Lung (tissue), 12 donors: ENCODE measurements around the gene B3GLCT. TPM values are rescaled to one million over a fixed set of nuclear protein-coding genes. Genes with fewer than 3 reads are reported as not detected.

Source experiments
- ATAC-seq: fragments of 200-7000 bp; cut with Tn5 transposase; one replicate; pipeline ENCODE4 v1.9.1; 2020; ENCODE audit warnings: moderate number of reproducible peaks; ENCODE audit not compliant: insufficient read depth, low FRiP score
- DNase-seq, 3 donors: peaks; one replicate each; pipeline ENCODE4 v3.0.0-alpha.2; 2013 to 2017
- H3K27ac ChIP-seq, 2 donors: one replicate each; pipeline ENCODE4 v1.5.1; 2013; ENCODE audit warnings: mild to moderate bottlenecking in 2 of 2, moderate library complexity in 2 of 2, control low read depth in 1 of 2, inconsistent platforms in 1 of 2, low read depth in 1 of 2, low read length in 1 of 2
- H3K27me3 ChIP-seq, 3 donors: one replicate each; pipeline ENCODE4 v1.5.1; 2013; ENCODE audit warnings: low read length in 2 of 3; ENCODE audit not compliant: control insufficient read depth in 3 of 3, insufficient read depth in 3 of 3
- H3K36me3 ChIP-seq, 4 donors: one replicate each; pipeline ENCODE4 v1.5.1; 2013; ENCODE audit warnings: low read length in 4 of 4, mild to moderate bottlenecking in 1 of 4, moderate library complexity in 1 of 4; ENCODE audit not compliant: control insufficient read depth in 4 of 4, insufficient read depth in 4 of 4
- H3K4me1 ChIP-seq, 5 donors: one replicate each; pipeline ENCODE4 v1.5.1; 2013; ENCODE audit warnings: low read length in 5 of 5, mild to moderate bottlenecking in 2 of 5, moderate library complexity in 1 of 5; ENCODE audit not compliant: control insufficient read depth in 5 of 5, insufficient read depth in 5 of 5
- H3K4me3 ChIP-seq: one replicate; pipeline ENCODE4 v1.5.1; 2013; ENCODE audit warnings: mild to moderate bottlenecking, control low read depth, moderate library complexity
- H3K9ac ChIP-seq, 2 donors: one replicate each; pipeline ENCODE4 v1.5.1; 2013; ENCODE audit warnings: low read length in 2 of 2, control low read depth in 1 of 2; ENCODE audit not compliant: insufficient read depth in 1 of 2
- H3K9me3 ChIP-seq, 4 donors: one replicate each; pipeline ENCODE4 v1.5.1; 2013; ENCODE audit warnings: low read length in 3 of 4, mild to moderate bottlenecking in 1 of 4, moderate library complexity in 1 of 4; ENCODE audit not compliant: control insufficient read depth in 4 of 4, insufficient read depth in 3 of 4
- WGBS, 2 donors: extraction: QIAGEN DNeasy Blood & Tissue Kit; methylation state at CpG; one replicate each; pipeline ENCODE4 v1.1.7; 2013; 5-methylcytosine and 5-hydroxymethylcytosine counted together
- polyA plus RNA-seq, 2 donors: library from polyadenylated mRNA; stranded (reverse); fragments of 200-250 nt; gene quantifications; one replicate each; pipeline ENCODE4 v1.2.1, GENCODE V29; 2013
- total RNA-seq, 2 donors: library from RNA; depleted of rRNA in 1 of 2; stranded (reverse); fragments of >200 nt in 1 of 2; gene quantifications; one replicate each; pipeline ENCODE4 v1.2.1, GENCODE V29; 2014 to 2021
- TF ChIP-seq, protein P1 (sequence below): IDR thresholded peaks from 2 replicates; pipeline ENCODE4 v1.5.1; 2012; ENCODE audit warnings: mild to moderate bottlenecking; ENCODE audit errors: control extremely low read depth, extremely low read depth
- donor health status: control.
- donor health status: control.
- donor health status: Bipolar disorder and iron deficiency.
- donor health status: healthy.
- donor health status: DM: yes; HTN: yes; CAD: no.

B3GLCT gene
- total and polyA plus RNA-seq, 4 donors: 2.4 to 13.7 (median 3.1) TPM

DNA sequence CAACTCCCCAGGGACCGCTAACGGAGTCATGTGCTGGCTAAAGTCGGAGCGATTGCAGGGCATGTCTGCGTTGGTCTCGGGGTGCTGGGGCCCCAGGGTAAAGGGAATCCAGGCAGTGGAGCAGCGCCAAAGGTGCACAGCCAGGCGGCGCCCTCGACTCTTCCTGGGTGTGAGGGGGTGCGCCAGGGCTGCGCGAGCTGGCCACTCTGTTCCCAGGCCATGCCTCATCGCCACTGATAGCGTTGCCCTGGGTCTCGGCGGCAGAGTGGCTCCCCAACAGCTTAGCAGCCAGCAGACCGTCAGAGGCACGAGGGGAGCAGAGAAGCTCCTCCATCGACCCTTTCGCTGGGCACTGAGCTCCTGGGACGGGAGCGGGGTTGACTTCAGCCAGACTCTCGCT, 152.7 kb downstream of the B3GLCT start:
- no peak overlapping the region for H3K4me3 ChIP-seq
- peaks cover 3 to 19% (median 6%) of the 10 kb centered on the region in 3 donors for H3K27me3 ChIP-seq
- H3K9ac ChIP-seq: no peak overlapping the region
- no peaks in the 10 kb centered on the region for H3K4me1 ChIP-seq
- peaks cover 0 to 19% (median 0%) of the 10 kb centered on the region in 4 donors for H3K9me3 ChIP-seq
- DNase-seq (no peak), ATAC-seq (no peak)
- WGBS, 2 donors: 24 to 40% methylated on average over 24 of the region's 24 CpGs
- no peak overlapping the region for H3K27ac ChIP-seq
- H3K36me3 ChIP-seq: no peaks in the 10 kb centered on the region
- TF ChIP-seq, protein P1, sequence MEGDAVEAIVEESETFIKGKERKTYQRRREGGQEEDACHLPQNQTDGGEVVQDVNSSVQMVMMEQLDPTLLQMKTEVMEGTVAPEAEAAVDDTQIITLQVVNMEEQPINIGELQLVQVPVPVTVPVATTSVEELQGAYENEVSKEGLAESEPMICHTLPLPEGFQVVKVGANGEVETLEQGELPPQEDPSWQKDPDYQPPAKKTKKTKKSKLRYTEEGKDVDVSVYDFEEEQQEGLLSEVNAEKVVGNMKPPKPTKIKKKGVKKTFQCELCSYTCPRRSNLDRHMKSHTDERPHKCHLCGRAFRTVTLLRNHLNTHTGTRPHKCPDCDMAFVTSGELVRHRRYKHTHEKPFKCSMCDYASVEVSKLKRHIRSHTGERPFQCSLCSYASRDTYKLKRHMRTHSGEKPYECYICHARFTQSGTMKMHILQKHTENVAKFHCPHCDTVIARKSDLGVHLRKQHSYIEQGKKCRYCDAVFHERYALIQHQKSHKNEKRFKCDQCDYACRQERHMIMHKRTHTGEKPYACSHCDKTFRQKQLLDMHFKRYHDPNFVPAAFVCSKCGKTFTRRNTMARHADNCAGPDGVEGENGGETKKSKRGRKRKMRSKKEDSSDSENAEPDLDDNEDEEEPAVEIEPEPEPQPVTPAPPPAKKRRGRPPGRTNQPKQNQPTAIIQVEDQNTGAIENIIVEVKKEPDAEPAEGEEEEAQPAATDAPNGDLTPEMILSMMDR: no peak

GRCh38 chr13:31355001-31355400, 155.2 kb downstream of the B3GLCT start:
- Histone ChIP-seq H3K9ac (no peak overlapping the region), H3K4me1 (no peaks in the 10 kb centered on the region), H3K27ac (no peak overlapping the region), H3K4me3 (no peak overlapping the region), H3K36me3 (no peaks in the 10 kb centered on the region), H3K27me3 (peaks cover under 1 to 19% (median 3%) of the 10 kb centered on the region in 3 donors), H3K9me3 (peaks cover 0 to 19% (median 0%) of the 10 kb centered on the region in 4 donors)
- no peak for DNase-seq
- ATAC-seq: no peak
- TF ChIP-seq, protein P1: no peak
- WGBS, 2 donors: 95 to 100% methylated on average over 1 of the region's 1 CpG

DNA sequence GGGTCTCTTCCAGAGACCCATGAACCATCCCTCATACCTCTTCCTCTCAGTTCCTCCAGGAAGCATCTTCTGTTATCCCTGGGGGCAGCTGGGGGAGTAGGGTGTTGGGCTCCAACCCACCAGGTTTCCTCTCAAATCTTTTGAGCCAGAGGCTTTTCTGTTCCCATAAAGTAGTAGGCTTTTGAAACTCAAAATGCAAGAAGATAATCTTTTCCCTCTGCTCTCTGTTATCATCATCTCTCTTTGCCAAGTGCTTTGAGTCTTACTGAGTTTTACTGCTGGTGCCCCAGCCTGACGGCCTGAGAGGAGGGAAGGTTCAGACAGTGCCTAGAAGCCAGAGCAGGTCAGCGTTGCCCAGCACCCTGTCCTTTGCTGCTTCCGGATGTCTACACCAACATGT, 157.2 kb downstream of the B3GLCT start:
- TF ChIP-seq, protein P1: no peak
- WGBS, 2 donors: 78 to 87% methylated on average over 3 of the region's 3 CpGs
- Histone ChIP-seq H3K9me3 (peaks cover 0 to 19% (median 0%) of the 10 kb centered on the region in 4 donors), H3K4me1 (no peaks in the 10 kb centered on the region), H3K36me3 (no peaks in the 10 kb centered on the region), H3K27me3 (peaks cover 0 to 8% (median under 1%) of the 10 kb centered on the region in 3 donors), H3K4me3 (no peak overlapping the region), H3K27ac (no peak overlapping the region), H3K9ac (no peak overlapping the region)
- no peak for DNase-seq
- no peak for ATAC-seq

DNA sequence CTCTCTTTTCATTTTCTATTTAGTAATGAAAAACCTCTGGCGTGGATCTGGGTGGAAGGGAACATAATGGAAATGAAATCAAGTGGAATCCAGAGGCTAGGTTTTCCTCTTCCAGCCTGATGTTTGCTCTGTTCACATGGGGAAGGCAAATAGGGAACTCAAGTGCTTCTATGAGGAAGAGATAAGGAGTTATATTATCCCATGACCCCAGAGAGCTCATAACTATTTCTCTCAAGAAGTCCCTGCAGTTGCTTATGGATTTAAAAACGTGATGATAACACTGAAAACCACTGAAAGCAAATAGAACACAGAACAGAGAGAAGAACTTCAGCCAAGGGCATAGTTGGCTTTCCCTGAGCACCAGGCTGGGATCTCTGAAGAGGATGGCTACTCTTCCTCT, 157.8 kb downstream of the B3GLCT start:
- Histone ChIP-seq H3K9ac (no peak overlapping the region), H3K27me3 (peaks cover 0 to 4% (median 0%) of the 10 kb centered on the region in 3 donors), H3K36me3 (no peaks in the 10 kb centered on the region), H3K9me3 (peaks cover 0 to 16% (median 0%) of the 10 kb centered on the region in 4 donors), H3K4me3 (no peak overlapping the region), H3K4me1 (no peaks in the 10 kb centered on the region), H3K27ac (no peak overlapping the region)
- ATAC-seq (no peak), DNase-seq (no peak)
- 36 to 39% methylated on average over 2 of the region's 2 CpGs for WGBS, 2 donors
- TF ChIP-seq, protein P1: no peak
